ENCODE results near the gene PNPO. TPM values are rescaled to one million over a fixed set of nuclear protein-coding genes. Genes with fewer than 3 reads are reported as not detected.
"Not testable (repeated sequence)": the region's sequence is repeated elsewhere in the genome, so short reads cannot be mapped to it uniquely, and the experiment has no call there.

The PNPO gene
- total RNA-seq, 2 donors from 2014 or later = 18.1 to 70.5 TPM

DNA sequence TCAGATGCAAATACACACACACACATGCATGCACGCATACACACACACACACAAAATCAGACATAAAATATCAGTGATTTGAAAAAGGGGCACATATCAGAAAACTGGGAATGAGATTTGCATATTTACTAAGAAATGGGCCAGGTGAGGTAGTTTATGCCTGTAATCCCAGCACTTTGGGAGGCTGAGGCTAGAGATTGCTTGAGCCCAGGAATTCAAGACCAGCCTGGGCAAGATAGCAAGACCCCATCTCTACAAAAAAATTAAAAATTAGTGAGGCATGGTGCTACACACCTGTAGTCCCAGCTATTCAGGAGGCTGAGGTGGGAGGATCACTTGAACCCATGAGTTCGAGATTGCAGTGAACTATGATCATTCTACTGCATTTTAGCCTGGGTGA, 22.4 kb upstream of the PNPO start:
- H3K36me3 ChIP-seq = peaks cover 7% of the 10 kb centered on the region

DNA sequence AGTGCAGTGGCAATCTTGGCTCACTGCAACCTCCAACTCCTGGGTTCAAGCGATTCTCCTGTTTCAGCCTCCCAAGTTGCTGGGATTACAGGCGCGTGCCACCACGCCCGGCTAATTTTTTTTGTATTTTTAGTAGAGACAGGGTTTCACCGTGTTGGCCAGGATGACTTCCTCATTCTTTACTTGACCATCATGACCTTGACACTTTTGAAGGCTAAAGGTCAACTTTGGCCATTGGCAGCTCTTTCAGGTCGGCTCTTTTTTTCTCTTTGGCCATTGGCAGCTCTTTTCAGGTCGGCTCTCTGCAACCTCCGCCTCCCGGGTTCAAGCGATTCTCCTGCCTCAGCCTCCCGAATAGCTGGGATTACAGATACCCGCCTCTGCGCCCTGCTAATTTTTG, 21.5 kb upstream of the PNPO start:
- H3K9me3 ChIP-seq; H3K27me3 ChIP-seq; DNase-seq; intact Hi-C loops (cut with DNase I); H3K9ac ChIP-seq (ENCODE audit: low read depth in 2 of 2, low read length in 2 of 2); H3K4me3 ChIP-seq; H3K27ac ChIP-seq; H3K4me1 ChIP-seq: not testable (repeated sequence)
- peaks cover 16% of the 10 kb centered on the region for H3K36me3 ChIP-seq

More for the DNA sequence above, 22.4 kb upstream of the PNPO start:
- no peak for DNase-seq
- no peak overlapping the region for H3K9ac ChIP-seq (ENCODE audit: low read depth in 2 of 2, low read length in 2 of 2)
- no peaks in the 10 kb centered on the region for H3K27me3 ChIP-seq
- H3K9me3 ChIP-seq = no peaks in the 10 kb centered on the region
- no peak overlapping the region for H3K27ac ChIP-seq
- no peaks in the 10 kb centered on the region for H3K4me1 ChIP-seq
- intact Hi-C loops (cut with DNase I) = no loop called here
- TF ChIP-seq, protein P1, sequence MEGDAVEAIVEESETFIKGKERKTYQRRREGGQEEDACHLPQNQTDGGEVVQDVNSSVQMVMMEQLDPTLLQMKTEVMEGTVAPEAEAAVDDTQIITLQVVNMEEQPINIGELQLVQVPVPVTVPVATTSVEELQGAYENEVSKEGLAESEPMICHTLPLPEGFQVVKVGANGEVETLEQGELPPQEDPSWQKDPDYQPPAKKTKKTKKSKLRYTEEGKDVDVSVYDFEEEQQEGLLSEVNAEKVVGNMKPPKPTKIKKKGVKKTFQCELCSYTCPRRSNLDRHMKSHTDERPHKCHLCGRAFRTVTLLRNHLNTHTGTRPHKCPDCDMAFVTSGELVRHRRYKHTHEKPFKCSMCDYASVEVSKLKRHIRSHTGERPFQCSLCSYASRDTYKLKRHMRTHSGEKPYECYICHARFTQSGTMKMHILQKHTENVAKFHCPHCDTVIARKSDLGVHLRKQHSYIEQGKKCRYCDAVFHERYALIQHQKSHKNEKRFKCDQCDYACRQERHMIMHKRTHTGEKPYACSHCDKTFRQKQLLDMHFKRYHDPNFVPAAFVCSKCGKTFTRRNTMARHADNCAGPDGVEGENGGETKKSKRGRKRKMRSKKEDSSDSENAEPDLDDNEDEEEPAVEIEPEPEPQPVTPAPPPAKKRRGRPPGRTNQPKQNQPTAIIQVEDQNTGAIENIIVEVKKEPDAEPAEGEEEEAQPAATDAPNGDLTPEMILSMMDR (IDR thresholded peaks at IDR 0.05) = no peak
- H3K4me3 ChIP-seq = no peak overlapping the region

DNA sequence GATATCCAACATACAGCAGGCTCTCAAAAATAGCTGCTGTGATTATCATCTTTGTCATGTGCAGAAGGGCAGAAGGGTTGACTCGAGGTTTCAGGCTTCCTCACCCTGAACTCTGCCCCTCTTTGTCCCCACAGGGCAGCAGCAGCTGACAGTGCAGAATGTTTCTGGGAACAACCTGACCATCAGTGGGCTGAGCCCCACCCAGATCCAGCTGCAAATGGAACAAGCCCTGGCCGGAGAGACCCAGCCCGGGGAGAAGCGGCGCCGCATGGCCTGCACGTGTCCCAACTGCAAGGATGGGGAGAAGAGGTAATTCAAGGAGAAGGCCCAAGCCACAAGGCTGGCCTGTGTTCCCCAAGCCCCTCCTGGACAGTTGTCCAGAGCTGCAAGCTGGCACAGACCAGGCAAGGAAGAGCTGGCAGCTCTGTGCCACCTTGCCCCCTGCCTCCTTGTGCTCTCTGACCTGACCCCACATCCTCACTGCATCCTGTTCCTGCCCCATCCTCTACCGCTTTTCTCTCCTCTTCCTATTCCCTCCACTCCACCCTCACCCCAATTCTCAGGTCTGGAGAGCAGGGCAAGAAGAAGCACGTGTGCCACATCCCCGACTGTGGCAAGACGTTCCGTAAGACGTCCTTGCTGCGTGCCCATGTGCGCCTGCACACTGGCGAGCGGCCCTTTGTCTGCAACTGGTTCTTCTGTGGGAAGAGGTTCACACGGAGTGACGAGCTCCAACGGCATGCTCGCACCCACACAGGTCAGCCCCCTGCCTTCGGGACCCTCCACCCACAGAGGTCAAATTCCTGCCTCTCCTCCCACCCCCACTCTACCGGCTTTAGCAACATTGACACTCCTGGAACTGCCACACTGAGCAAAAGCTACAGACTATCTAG, 16.3 kb upstream of the PNPO start:
- no peaks in the 10 kb centered on the region for H3K9me3 ChIP-seq
- no peak overlapping the region for H3K4me3 ChIP-seq
- no peak for DNase-seq
- H3K36me3 ChIP-seq = peaks cover 28% of the 10 kb centered on the region
- no peak overlapping the region for H3K27ac ChIP-seq
- H3K9ac ChIP-seq (ENCODE audit: low read depth in 2 of 2, low read length in 2 of 2) = no peak overlapping the region
- H3K27me3 ChIP-seq = no peaks in the 10 kb centered on the region
- intact Hi-C loops (cut with DNase I) = no loop called here
- no peaks in the 10 kb centered on the region for H3K4me1 ChIP-seq
- TF ChIP-seq, protein P1 (IDR thresholded peaks at IDR 0.05) = no peak

DNA sequence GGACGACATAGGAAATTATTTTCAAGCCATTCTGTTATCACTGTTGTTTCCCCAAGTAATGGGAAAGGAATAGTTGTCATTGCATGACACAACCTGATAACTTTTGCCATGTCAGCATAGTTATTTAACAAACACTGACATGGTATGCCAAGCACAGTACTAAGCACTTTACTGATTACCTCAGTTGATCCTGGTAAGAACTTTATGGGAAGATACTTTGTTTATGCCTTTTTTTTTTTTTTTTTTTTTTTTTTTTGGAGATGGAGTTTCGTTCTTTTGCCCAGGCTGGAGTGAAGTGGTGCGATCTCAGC, 15.7 kb upstream of the PNPO start:
- Histone ChIP-seq H3K27me3 (no peaks in the 10 kb centered on the region), H3K9ac (ENCODE audit: low read depth in 2 of 2, low read length in 2 of 2) (no peak overlapping the region), H3K27ac (no peak overlapping the region), H3K4me1 (no peaks in the 10 kb centered on the region), H3K36me3 (peaks cover 28% of the 10 kb centered on the region), H3K4me3 (no peak overlapping the region), H3K9me3 (no peaks in the 10 kb centered on the region)
- DNase-seq = no peak
- TF ChIP-seq, protein P1 (IDR thresholded peaks at IDR 0.05) = no peak
- intact Hi-C loops (cut with DNase I) = no loop called here

DNA sequence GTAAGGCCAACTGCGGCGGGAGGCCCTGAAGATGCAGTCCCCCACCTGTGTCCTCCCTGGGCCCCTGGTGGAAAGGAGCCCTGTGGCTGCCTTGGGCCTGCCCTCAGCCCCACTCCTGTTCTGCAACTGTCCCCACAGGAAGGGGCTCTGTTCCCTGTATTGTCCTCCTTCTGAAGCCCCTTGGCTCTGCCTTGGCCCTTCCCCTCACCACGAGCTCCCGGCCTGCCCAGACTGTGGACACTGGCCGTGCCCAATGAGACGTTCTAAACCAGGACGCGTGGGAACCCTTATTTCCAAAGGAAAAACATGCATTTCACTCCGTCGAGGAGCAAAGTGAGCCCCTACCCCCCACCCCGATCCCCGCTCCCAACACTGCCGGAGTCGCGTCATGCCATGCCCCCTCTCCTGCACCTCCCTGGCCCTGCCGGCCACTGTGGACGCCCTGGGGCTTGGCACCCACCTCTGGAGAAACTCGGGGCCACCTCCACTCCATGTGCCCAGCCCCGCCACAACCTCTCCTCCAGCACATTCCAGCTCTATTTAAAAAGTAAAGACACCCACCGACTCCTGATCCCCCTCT, 13.5 kb upstream of the PNPO start:
- Histone ChIP-seq H3K9ac (ENCODE audit: low read depth in 2 of 2, low read length in 2 of 2) (no peak overlapping the region), H3K4me1 (no peaks in the 10 kb centered on the region), H3K27me3 (no peaks in the 10 kb centered on the region), H3K4me3 (no peak overlapping the region), H3K9me3 (no peaks in the 10 kb centered on the region), H3K36me3 (peaks cover 28% of the 10 kb centered on the region), H3K27ac (no peak overlapping the region)
- intact Hi-C loops (cut with DNase I) = no loop called here
- DNase-seq = no peak
- TF ChIP-seq, protein P1 (IDR thresholded peaks at IDR 0.05) = no peak

DNA sequence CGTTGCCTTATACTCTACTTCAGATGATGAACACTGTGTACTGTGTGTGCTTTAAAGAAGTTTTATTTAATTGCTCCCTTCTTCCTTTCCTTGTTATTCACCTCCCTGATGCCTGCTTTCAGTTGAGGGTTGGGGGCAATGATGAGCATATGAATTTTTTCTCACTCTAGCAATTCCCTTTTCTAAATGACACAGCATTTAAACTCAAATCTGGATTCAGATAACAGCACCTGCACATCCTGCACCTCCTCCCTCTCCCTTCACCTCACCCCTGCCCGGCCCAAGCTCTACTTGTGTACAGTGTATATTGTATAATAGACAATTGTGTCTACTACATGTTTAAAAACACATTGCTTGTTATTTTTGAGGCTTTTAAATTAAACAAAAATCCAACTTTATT, 13.0 kb upstream of the PNPO start:
- H3K36me3 ChIP-seq = peaks cover 23% of the 10 kb centered on the region
- no peaks in the 10 kb centered on the region for H3K9me3 ChIP-seq
- H3K4me1 ChIP-seq = no peaks in the 10 kb centered on the region
- TF ChIP-seq, protein P1 (IDR thresholded peaks at IDR 0.05) = no peak
- H3K9ac ChIP-seq (ENCODE audit: low read depth in 2 of 2, low read length in 2 of 2) = no peak overlapping the region
- no peaks in the 10 kb centered on the region for H3K27me3 ChIP-seq
- no peak for DNase-seq
- no peak overlapping the region for H3K27ac ChIP-seq
- intact Hi-C loops (cut with DNase I) = no loop called here
- no peak overlapping the region for H3K4me3 ChIP-seq

Data from colonic mucosa (tissue), 4 donors.